ENCODE results near the gene SPATS2.

- TF ChIP-seq CTCF (conservative IDR thresholded peaks at IDR 0.05; ENCODE audit: low read length) (no peak), EZH2phosphoT487 (IDR thresholded peaks at IDR 0.05; ENCODE audit: borderline replicate concordance, low read depth, low read length) (no peak)
These were observed 122.5 kb downstream of the SPATS2 start for GRCh38 chr12:49489720-49490119.
